IPS-20b (cell line): Measurements from ENCODE around the gene NLGN1.

Experiments
- H3K27ac ChIP-seq: one replicate; pipeline ENCODE4 v1.5.1; 2013; ENCODE audit warnings: low read length
- H3K27me3 ChIP-seq: 2 replicates; pipeline ENCODE4 v1.6.1; 2013; ENCODE audit warnings: mild to moderate bottlenecking, low read length, inconsistent platforms; ENCODE audit not compliant: insufficient read depth
- H3K36me3 ChIP-seq: 2 replicates; pipeline ENCODE4 v1.6.1; 2013; ENCODE audit warnings: low read depth, mild to moderate bottlenecking, inconsistent platforms, low read length, moderate library complexity; ENCODE audit not compliant: insufficient read depth
- H3K4me1 ChIP-seq: 2 replicates; pipeline ENCODE4 v1.6.1; 2013; ENCODE audit warnings: mild to moderate bottlenecking, control low read depth, inconsistent platforms, low read length, moderate library complexity; ENCODE audit not compliant: insufficient read depth
- H3K4me3 ChIP-seq: 2 replicates; pipeline ENCODE4 v1.5.1; 2013; ENCODE audit warnings: mild to moderate bottlenecking, low read length, inconsistent platforms
- H3K9ac ChIP-seq: 2 replicates; pipeline ENCODE4 v1.6.1; 2013; ENCODE audit warnings: low read depth, mild to moderate bottlenecking, inconsistent platforms, low read length, moderate library complexity
- H3K9me3 ChIP-seq: 2 replicates; pipeline ENCODE4 v1.6.1; 2013; ENCODE audit warnings: mild to moderate bottlenecking, low read depth, low read length, inconsistent platforms; ENCODE audit not compliant: insufficient read depth

NLGN1 gene

GRCh38 chr3:174010907-174011306 lies 613.4 kb downstream of the NLGN1 start:
- Histone ChIP-seq H3K9me3 (no peaks in the 10 kb centered on the region), H3K36me3 (no peaks in the 10 kb centered on the region), H3K4me1 (peaks cover 12% of the 10 kb centered on the region), H3K9ac (no peak overlapping the region), H3K27ac (no peak overlapping the region), H3K4me3 (no peak overlapping the region), H3K27me3 (no peaks in the 10 kb centered on the region)

GRCh38 chr3:174016186-174016585 lies 618.6 kb downstream of the NLGN1 start:
- H3K9ac ChIP-seq, result no peak overlapping the region
- H3K9me3 ChIP-seq, result peaks cover 9% of the 10 kb centered on the region; the same call in 1 of the 2 replicates
- H3K27me3 ChIP-seq, result no peaks in the 10 kb centered on the region

GRCh38 chr3:174020156-174020555 lies 622.6 kb downstream of the NLGN1 start:
- no peaks in the 10 kb centered on the region for H3K27me3 ChIP-seq
- H3K9ac ChIP-seq, result no peak overlapping the region
- H3K36me3 ChIP-seq, result no peaks in the 10 kb centered on the region
- no peak overlapping the region for H3K4me3 ChIP-seq
- peaks cover 9% of the 10 kb centered on the region; the same call in 1 of the 2 replicates for H3K9me3 ChIP-seq
- no peak overlapping the region for H3K27ac ChIP-seq
- 0 out of 2 replicates have a peak, but pooled peaks cover 2% of the 10 kb centered on the region for H3K4me1 ChIP-seq

More at GRCh38 chr3:174016186-174016585, 618.6 kb downstream of the NLGN1 start:
- Histone ChIP-seq H3K4me3 (no peak overlapping the region), H3K4me1 (peaks cover 2% of the 10 kb centered on the region), H3K27ac (no peak overlapping the region), H3K36me3 (no peaks in the 10 kb centered on the region)

GRCh38 chr3:174023421-174023820 lies 625.9 kb downstream of the NLGN1 start:
- Histone ChIP-seq H3K27me3 (no peaks in the 10 kb centered on the region), H3K4me3 (no peak overlapping the region), H3K9ac (no peak overlapping the region), H3K9me3 (peaks cover 8% of the 10 kb centered on the region; the same call in 1 of the 2 replicates), H3K27ac (no peak overlapping the region), H3K4me1 (0 out of 2 replicates have a peak, but pooled peaks cover 2% of the 10 kb centered on the region), H3K36me3 (no peaks in the 10 kb centered on the region)

GRCh38 chr3:174028673-174029072 lies 631.1 kb downstream of the NLGN1 start:
- H3K9ac ChIP-seq, result no peak overlapping the region
- no peaks in the 10 kb centered on the region for H3K36me3 ChIP-seq
- no peak overlapping the region for H3K27ac ChIP-seq
- peaks cover 31% of the 10 kb centered on the region for H3K9me3 ChIP-seq
- no peaks in the 10 kb centered on the region for H3K27me3 ChIP-seq
- no peak overlapping the region for H3K4me3 ChIP-seq
- H3K4me1 ChIP-seq, result 0 out of 2 replicates have a peak, but pooled peaks cover 2% of the 10 kb centered on the region

- H3K4me3 ChIP-seq, result no peak overlapping the region
- no peaks in the 10 kb centered on the region for H3K36me3 ChIP-seq
- H3K9ac ChIP-seq, result no peak overlapping the region
- no peaks in the 10 kb centered on the region for H3K27me3 ChIP-seq
- H3K9me3 ChIP-seq, result peaks cover 6% of the 10 kb centered on the region; the same call in 1 of the 2 replicates
- H3K4me1 ChIP-seq, result no peaks in the 10 kb centered on the region
- no peak overlapping the region for H3K27ac ChIP-seq
Observed at GRCh38 chr3:174035328-174035886, 637.9 kb downstream of the NLGN1 start.

- Histone ChIP-seq H3K4me3 (no peak overlapping the region), H3K4me1 (peaks cover 6% of the 10 kb centered on the region), H3K9me3 (no peaks in the 10 kb centered on the region), H3K36me3 (no peaks in the 10 kb centered on the region), H3K27ac (no peak overlapping the region), H3K27me3 (no peaks in the 10 kb centered on the region), H3K9ac (no peak overlapping the region)
Observed at GRCh38 chr3:174046311-174046710, 648.8 kb downstream of the NLGN1 start.

- Histone ChIP-seq H3K36me3 (no peaks in the 10 kb centered on the region), H3K4me3 (no peak overlapping the region), H3K9me3 (no peaks in the 10 kb centered on the region), H3K9ac (no peak overlapping the region), H3K27me3 (no peaks in the 10 kb centered on the region), H3K27ac (no peak overlapping the region), H3K4me1 (peaks cover 6% of the 10 kb centered on the region)
Observed at GRCh38 chr3:174049472-174049871, 651.9 kb downstream of the NLGN1 start.

- Histone ChIP-seq H3K4me3 (no peak overlapping the region), H3K9me3 (no peaks in the 10 kb centered on the region), H3K4me1 (peaks cover 6% of the 10 kb centered on the region), H3K27ac (no peak overlapping the region), H3K27me3 (no peaks in the 10 kb centered on the region), H3K36me3 (no peaks in the 10 kb centered on the region), H3K9ac (no peak overlapping the region)
Observed at GRCh38 chr3:174051191-174051590, 653.6 kb downstream of the NLGN1 start.

GRCh38 chr3:174058804-174059203 lies 661.3 kb downstream of the NLGN1 start:
- Histone ChIP-seq H3K4me3 (no peak overlapping the region), H3K9ac (no peak overlapping the region), H3K4me1 (no peaks in the 10 kb centered on the region), H3K27ac (no peak overlapping the region), H3K36me3 (no peaks in the 10 kb centered on the region), H3K27me3 (no peaks in the 10 kb centered on the region), H3K9me3 (peaks cover 3% of the 10 kb centered on the region; the same call in 1 of the 2 replicates)

- no peak overlapping the region for H3K4me3 ChIP-seq
- H3K36me3 ChIP-seq, result no peaks in the 10 kb centered on the region
- no peaks in the 10 kb centered on the region for H3K27me3 ChIP-seq
- no peak overlapping the region for H3K9ac ChIP-seq
- no peaks in the 10 kb centered on the region for H3K4me1 ChIP-seq
- H3K27ac ChIP-seq, result no peak overlapping the region
- peaks cover 3% of the 10 kb centered on the region; the same call in 1 of the 2 replicates for H3K9me3 ChIP-seq
Observed at GRCh38 chr3:174060431-174060830, 662.9 kb downstream of the NLGN1 start.

GRCh38 chr3:174061162-174061561 lies 663.6 kb downstream of the NLGN1 start:
- peaks cover 3% of the 10 kb centered on the region; the same call in 1 of the 2 replicates for H3K9me3 ChIP-seq
- H3K4me1 ChIP-seq, result no peaks in the 10 kb centered on the region
- H3K9ac ChIP-seq, result no peak overlapping the region
- no peaks in the 10 kb centered on the region for H3K36me3 ChIP-seq
- no peaks in the 10 kb centered on the region for H3K27me3 ChIP-seq
- no peak overlapping the region for H3K27ac ChIP-seq
- H3K4me3 ChIP-seq, result no peak overlapping the region
